OCI-LY1 (cell line): ENCODE results near the gene ZSCAN21.

Experiments used
- H2AFZ ChIP-seq: fragments of 200-600 bp; sonication (generic), shearing (Covaris generic); 2 replicates; pipeline ENCODE4 v1.6.0; 2014; ENCODE audit warnings: antibody characterized with exemption, mild to moderate bottlenecking, low read length
- H3F3A ChIP-seq: fragments of 200-600 bp; sonication (generic), shearing (Covaris generic); 2 replicates; pipeline ENCODE4 v1.6.0; 2014; ENCODE audit warnings: mild to moderate bottlenecking, antibody characterized with exemption, low read length, moderate library complexity; ENCODE audit not compliant: insufficient read depth
- H3K27ac ChIP-seq: fragments of 200-600 bp; sonication (generic); 2 replicates; pipeline ENCODE4 v1.5.1; 2014; ENCODE audit warnings: low read length, mixed run types, mild to moderate bottlenecking, low read depth; ENCODE audit not compliant: poor library complexity, severe bottlenecking
- H3K27me3 ChIP-seq: fragments of 200-600 bp; sonication (generic); 2 replicates; pipeline ENCODE4 v1.6.0; 2014; ENCODE audit warnings: antibody characterized with exemption, mild to moderate bottlenecking, low read length, moderate library complexity; ENCODE audit not compliant: insufficient read depth
- H3K36me3 ChIP-seq: fragments of 200-600 bp; sonication (generic); 2 replicates; pipeline ENCODE4 v1.6.1; 2014; ENCODE audit warnings: mild to moderate bottlenecking, antibody characterized with exemption, low read length, moderate library complexity, mixed read lengths; ENCODE audit not compliant: insufficient read depth
- H3K4me1 ChIP-seq: fragments of 200-600 bp; sonication (generic); 2 replicates; pipeline ENCODE4 v1.5.1; 2014; ENCODE audit warnings: mild to moderate bottlenecking, low read length, moderate library complexity; ENCODE audit not compliant: insufficient read depth, severe bottlenecking
- H3K4me2 ChIP-seq: fragments of 200-600 bp; sonication (generic), shearing (Covaris generic); 2 replicates; pipeline ENCODE4 v1.6.1; 2014; ENCODE audit warnings: low read length
- H3K4me3 ChIP-seq: fragments of 200-600 bp; sonication (generic); 2 replicates; pipeline ENCODE4 v1.5.1; 2014; ENCODE audit warnings: low read length, low read depth, mild to moderate bottlenecking, mixed read lengths; ENCODE audit not compliant: poor library complexity, severe bottlenecking
- H3K79me2 ChIP-seq: fragments of 200-600 bp; shearing (Covaris generic); 2 replicates; pipeline ENCODE4 v1.6.1; 2016; ENCODE audit warnings: mixed run types, low read length, mixed read lengths; ENCODE audit not compliant: insufficient read depth
- H3K9ac ChIP-seq: fragments of 200-600 bp; sonication (generic), shearing (Covaris generic); 2 replicates; pipeline ENCODE4 v1.6.1; 2014; ENCODE audit warnings: mild to moderate bottlenecking, low read length, mixed read lengths
- H3K9me2 ChIP-seq: fragments of 200-600 bp; sonication (generic), shearing (Covaris generic); 2 replicates; pipeline ENCODE4 v1.6.1; 2014; ENCODE audit warnings: low read depth, mild to moderate bottlenecking, low read length, mixed read lengths
- H3K9me3 ChIP-seq: fragments of 200-600 bp; shearing (Covaris generic); 2 replicates; pipeline ENCODE4 v1.6.1; 2014; ENCODE audit warnings: low read length, mixed read lengths
- H4K20me1 ChIP-seq: fragments of 200-600 bp; sonication (generic), shearing (Covaris generic); 2 replicates; pipeline ENCODE4 v1.6.0; 2016; ENCODE audit warnings: mild to moderate bottlenecking, low read length; ENCODE audit not compliant: insufficient read depth
- CTCF ChIP-seq: fragments of 200-600 bp; sonication (generic), shearing (Covaris generic); IDR thresholded peaks from 2 replicates; pipeline ENCODE4 v1.5.1; 2017; ENCODE audit warnings: mild to moderate bottlenecking, antibody characterized with exemption, low read length, moderate library complexity, mixed read lengths
- EZH2 ChIP-seq: fragments of 200-600 bp; sonication (generic), shearing (Covaris generic); IDR thresholded peaks from 2 replicates; pipeline ENCODE4 v1.8.0; 2017; ENCODE audit warnings: borderline replicate concordance, mixed run types, mild to moderate bottlenecking, antibody characterized with exemption, low read length, moderate library complexity, mixed read lengths

The ZSCAN21 gene

GRCh38 chr7:100017875-100018274, 31.7 kb upstream of the ZSCAN21 start:
- H3K4me3 ChIP-seq: no peak overlapping the region
- no peaks in the 10 kb centered on the region for H4K20me1 ChIP-seq
- H3K27me3 ChIP-seq: no peaks in the 10 kb centered on the region
- no peaks in the 10 kb centered on the region for H3K9me3 ChIP-seq
- no peak overlapping the region for H3K4me2 ChIP-seq
- no peak overlapping the region for H2AFZ ChIP-seq
- peaks cover 25% of the 10 kb centered on the region; the same call in 1 of the 2 replicates for H3K36me3 ChIP-seq
- no peak overlapping the region for H3K9ac ChIP-seq
- H3K79me2 ChIP-seq: peaks cover 51% of the 10 kb centered on the region
- H3K27ac ChIP-seq: no peak overlapping the region
- TF ChIP-seq EZH2 (no peak), CTCF (no peak)
- H3K9me2 ChIP-seq: no peaks in the 10 kb centered on the region
- H3F3A ChIP-seq: no peaks in the 10 kb centered on the region
- H3K4me1 ChIP-seq: peaks cover 23% of the 10 kb centered on the region

- Histone ChIP-seq H3K4me3 (no peak overlapping the region), H3K27ac (no peak overlapping the region), H2AFZ (no peak overlapping the region), H3K4me2 (no peak overlapping the region), H3K9ac (no peak overlapping the region), H3K36me3 (peaks cover 43% of the 10 kb centered on the region), H3K4me1 (peaks cover 21% of the 10 kb centered on the region), H3K9me3 (no peaks in the 10 kb centered on the region), H3F3A (0 out of 2 replicates have a peak, but pooled peaks cover under 1% of the 10 kb centered on the region), H3K79me2 (peaks cover 51% of the 10 kb centered on the region), H4K20me1 (no peaks in the 10 kb centered on the region), H3K9me2 (no peaks in the 10 kb centered on the region), H3K27me3 (no peaks in the 10 kb centered on the region)
- no peak for TF ChIP-seq EZH2
- no peak for TF ChIP-seq CTCF
Measured at GRCh38 chr7:100019908-100020307, 29.7 kb upstream of the ZSCAN21 start.

- Histone ChIP-seq H3K4me1 (peaks cover 13% of the 10 kb centered on the region), H3K9ac (no peak overlapping the region), H3K9me3 (no peaks in the 10 kb centered on the region), H3K27me3 (no peaks in the 10 kb centered on the region), H3K36me3 (peaks cover 57% of the 10 kb centered on the region), H3K79me2 (peaks cover 44% of the 10 kb centered on the region), H3F3A (0 out of 2 replicates have a peak, but pooled peaks cover 3% of the 10 kb centered on the region), H3K4me3 (no peak overlapping the region), H3K9me2 (no peaks in the 10 kb centered on the region), H3K4me2 (no peak overlapping the region), H3K27ac (no peak overlapping the region), H2AFZ (no peak overlapping the region), H4K20me1 (no peaks in the 10 kb centered on the region)
- TF ChIP-seq EZH2: no peak
- no peak for TF ChIP-seq CTCF
Measured at GRCh38 chr7:100021297-100021696, 28.3 kb upstream of the ZSCAN21 start.
